GM12874 (cell line): ENCODE measurements around the gene COPS6.

Source experiments
- CTCF ChIP-seq: IDR thresholded peaks from 2 replicates; pipeline ENCODE4 v1.5.1; 2011; ENCODE audit warnings: low read depth, mild to moderate bottlenecking, control low read depth, low read length, moderate library complexity; ENCODE audit not compliant: insufficient read depth

Gene COPS6

GRCh38 chr7:100080907-100081534, 7.7 kb upstream of the COPS6 start:
- no peak for TF ChIP-seq CTCF

GRCh38 chr7:100081535-100082102, 7.2 kb upstream of the COPS6 start, which contains the start of gene ZNF3:
ZNF3 (minus strand) TSS chr7:100081723; CDS start chr7:100077357, 4,366 bp downstream.
- peak; percentile 94 for TF ChIP-seq CTCF

- no peak for TF ChIP-seq CTCF
Measured at GRCh38 chr7:100082978-100083377, 5.8 kb upstream of the COPS6 start.

- TF ChIP-seq CTCF = no peak
Measured at GRCh38 chr7:100085515-100085914, 3.3 kb upstream of the COPS6 start.

- no peak for TF ChIP-seq CTCF
Measured at GRCh38 chr7:100087055-100087750, 1.6 kb upstream of the COPS6 start.

- TF ChIP-seq CTCF = no peak
Measured at GRCh38 chr7:100088095-100088620, 611 bp upstream of the COPS6 start.

GRCh38 chr7:100089458-100090196, 858 bp downstream of the COPS6 start:
- no peak for TF ChIP-seq CTCF
